ENCODE results near the gene HOXA10.

The HOXA10 gene

DNA sequence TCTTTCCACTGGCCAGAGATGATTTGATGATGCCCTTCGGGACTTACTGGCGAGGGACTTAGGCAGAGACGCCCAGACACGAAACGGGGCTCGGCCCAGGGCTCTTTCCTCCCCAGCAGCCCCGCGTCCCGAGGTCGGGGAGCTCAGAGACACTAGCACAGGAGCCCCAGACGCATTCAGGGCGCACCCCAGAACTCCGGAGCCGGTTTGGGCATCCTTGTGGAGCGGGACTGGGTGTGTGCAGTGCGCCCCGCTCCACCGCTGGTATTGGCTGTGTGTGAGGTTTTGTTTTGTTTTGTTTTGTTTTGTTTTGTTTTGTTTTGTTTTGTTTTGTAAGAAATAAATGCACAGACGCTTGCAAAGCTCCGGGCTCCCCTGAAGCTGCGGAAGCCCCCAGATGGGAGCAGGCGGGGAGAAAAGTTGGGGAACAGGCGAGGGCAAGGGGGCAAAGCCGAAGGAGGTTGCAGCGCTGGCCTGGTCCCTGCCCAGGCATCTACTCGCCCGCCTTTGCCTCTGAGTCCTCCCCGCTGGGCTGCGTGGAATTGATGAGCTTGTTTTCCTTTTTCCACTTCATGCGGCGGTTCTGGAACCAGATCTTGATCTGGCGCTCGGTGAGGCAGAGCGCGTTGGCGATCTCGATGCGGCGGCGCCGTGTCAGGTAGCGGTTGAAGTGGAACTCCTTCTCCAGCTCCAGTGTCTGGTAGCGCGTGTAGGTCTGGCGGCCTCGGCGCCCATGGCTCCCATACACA is 28.8 kb downstream of the HOXA10 start:
- no peak for DNase-seq (ENCODE audit: low read depth in 2 of 2)

DNA sequence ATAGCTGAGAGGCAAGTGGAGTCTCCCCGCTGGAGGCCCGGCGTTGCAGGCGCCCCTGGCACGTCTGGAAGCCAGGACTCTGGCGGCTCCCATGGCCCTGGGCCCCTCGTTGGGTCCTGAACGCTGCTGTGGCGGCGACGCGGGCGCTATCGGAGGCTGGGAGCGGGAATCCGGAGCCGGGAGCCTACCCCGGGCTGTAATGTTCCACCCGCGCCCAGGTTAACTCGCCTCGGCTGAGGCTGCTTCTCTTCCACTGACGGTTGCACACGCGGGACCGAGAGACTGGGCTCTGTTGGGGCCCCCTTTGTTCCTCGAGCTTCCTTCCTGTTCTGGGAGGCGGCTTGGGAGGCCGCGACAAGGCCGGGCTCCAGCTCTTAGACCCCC is 29.3 kb downstream of the HOXA10 start:
- DNase-seq (ENCODE audit: low read depth in 2 of 2), result no peak

DNA sequence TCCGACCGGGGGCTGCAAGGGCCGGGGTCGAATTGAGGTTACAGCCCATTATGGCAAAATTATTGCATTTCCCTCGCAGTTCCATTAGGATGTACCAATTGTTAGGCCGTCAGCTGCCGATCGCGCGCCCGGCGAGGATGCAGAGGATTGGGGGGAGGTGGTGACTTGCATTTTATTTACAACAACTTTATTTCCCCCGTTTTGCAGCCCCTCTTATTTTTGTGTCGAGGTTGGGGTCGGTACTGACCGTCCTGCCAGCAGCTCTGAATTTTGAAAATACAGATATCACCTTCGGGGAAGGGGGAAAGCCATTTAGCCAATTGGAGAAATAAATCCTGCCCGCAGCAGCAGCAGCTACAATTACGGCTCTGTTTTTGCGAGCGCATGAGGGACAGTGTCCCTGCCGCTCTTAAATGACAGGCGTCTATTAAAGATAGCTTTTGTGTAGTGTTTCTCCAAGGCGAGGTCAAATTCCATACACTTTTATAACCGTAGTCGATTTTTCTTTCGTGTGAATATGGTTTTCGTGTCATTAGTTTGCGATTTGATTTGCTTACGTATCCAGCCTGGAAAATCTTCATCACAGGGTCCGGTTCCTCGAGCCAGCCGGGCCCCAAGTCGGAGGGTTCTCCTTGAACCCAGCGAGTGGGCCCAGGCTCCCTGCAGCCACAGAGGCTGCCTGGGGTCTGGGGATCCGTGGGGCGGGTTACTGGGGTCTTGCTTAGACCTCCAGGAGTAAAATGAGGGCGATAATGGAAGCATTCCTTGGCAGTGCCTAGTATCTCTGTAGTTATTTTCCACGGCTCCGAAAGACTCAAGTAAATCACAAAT is 30.0 kb downstream of the HOXA10 start:
- no peak for DNase-seq (ENCODE audit: low read depth in 2 of 2)

DNA sequence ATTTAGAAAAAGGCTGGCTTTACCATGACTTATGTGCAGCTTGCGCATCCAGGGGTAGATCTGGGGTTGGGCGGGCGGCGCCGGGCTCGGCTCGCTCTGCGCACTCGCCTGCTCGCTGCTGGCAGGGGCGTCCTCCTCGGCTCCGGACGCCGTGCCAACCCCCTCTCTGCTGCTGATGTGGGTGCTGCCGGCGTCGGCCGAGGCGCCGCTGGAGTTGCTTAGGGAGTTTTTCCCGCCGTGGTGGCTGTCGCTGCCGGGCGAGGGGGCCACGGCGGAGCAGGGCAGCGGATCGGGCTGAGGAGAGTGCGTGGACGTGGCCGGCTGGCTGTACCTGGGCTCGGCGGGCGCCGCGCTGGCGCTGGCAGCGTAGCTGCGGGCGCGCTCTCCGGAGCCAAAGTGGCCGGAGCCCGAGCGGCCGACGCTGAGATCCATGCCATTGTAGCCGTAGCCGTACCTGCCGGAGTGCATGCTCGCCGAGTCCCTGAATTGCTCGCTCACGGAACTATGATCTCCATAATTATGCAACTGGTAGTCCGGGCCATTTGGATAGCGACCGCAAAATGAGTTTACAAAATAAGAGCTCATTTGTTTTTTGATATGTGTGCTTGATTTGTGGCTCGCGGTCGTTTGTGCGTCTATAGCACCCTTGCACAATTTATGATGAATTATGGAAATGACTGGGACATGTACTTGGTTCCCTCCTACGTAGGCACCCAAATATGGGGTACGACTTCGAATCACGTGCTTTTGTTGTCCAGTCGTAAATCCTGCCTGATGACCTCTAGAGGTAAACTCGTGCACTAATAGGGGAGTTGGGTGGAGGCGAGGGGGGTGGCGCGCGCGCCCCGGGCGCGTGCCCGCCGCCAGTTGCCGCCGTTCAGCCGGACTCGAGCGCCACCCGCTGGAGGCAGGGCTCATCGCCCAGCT is 30.8 kb downstream of the HOXA10 start, which contains the start of gene HOXA5:
TSS of gene HOXA5 (minus strand) at position 659 of the 927 bp plus-strand sequence. CDS start at position 585, 74 bp downstream.
- no peak for DNase-seq (ENCODE audit: low read depth in 2 of 2)

DNA sequence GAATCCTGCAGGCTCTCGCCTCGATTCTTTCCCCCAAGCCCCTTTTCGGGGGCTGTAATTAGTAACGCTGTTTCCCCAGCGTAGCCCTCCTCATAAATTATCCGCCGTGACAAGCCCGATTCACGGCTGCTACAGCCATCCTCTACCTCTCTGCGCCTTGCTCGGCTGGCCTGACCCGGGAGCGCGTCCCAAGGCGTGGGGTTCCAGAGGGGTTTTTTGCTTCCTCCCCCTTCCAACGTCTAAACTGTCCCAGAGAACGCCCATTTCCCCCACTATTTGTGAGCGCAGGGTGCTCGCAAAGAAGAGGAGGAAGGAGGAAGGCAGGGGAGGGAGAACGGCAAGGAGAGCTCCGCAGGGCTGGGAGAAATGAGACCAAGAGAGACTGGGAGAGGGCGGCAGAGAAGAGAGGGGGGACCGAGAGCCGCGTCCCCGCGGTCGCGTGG is 31.5 kb downstream of the HOXA10 start:
- no peak for DNase-seq (ENCODE audit: low read depth in 2 of 2)

DNA sequence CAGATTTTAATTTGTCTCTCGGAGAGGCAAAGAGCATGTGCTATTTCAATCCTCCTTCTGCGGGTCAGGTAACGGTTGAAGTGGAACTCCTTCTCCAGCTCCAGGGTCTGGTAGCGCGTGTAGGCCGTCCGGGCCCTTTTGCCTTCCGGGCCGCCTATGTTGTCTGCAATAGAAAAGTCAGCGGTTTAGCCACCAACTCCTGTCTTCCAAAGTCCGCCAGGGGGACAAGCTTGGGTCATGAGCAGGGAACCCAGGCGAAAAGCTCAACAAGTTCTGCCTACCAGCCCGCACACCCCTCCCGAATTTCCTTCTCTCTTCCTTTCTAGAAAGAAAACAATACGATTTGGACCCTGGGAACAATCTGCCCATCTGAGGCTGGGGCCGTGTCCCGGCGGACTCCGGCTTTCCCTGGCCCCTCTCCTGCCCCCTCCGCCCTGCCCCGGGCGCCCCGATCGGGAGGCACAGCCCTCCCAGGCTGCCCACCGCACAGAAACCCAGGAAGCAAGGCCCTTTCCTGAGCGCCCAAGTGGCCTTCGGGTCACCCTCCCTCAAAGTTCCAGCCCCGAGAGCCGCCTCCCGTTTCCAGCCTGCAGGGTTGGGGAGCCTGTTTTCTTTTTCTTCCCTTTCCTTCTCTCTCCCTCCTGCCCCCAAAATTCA is 32.1 kb downstream of the HOXA10 start:
- DNase-seq (ENCODE audit: low read depth in 2 of 2), result no peak

DNA sequence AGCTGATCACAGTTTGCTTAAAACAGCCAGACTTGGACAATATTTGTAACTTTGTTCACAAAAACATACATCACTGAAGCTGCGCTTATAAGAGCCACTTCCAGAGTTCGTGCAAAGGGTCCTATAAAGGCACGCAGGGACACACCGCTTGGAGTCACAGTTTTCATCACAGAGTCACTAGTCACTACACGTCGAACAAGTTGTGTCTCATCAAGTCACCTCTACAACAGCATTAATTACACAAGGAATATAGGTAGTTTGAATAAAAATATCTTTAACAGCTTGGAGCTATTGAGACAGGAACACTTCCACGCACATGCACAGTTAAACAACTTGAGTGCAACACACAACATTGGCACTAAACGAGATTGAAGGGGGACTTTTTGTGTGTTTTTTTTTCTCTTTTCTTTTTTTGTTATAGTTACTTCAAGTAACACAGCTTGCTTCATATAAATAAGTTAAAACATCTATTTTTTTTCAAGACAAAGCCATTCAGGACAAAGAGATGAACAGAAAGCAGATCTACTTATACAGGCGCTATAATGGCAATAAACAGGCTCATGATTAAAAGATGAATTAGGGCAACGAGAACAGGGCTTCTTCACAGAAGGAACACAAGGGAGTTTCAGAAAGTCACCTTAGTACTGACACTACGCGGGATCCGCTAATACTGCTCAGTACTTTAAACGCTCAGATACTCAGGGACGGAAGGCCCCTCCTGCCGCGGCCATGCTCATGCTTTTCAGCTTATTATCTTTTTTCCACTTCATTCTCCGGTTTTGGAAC is 32.8 kb downstream of the HOXA10 start:
- DNase-seq (ENCODE audit: low read depth in 2 of 2), result no peak

DNA sequence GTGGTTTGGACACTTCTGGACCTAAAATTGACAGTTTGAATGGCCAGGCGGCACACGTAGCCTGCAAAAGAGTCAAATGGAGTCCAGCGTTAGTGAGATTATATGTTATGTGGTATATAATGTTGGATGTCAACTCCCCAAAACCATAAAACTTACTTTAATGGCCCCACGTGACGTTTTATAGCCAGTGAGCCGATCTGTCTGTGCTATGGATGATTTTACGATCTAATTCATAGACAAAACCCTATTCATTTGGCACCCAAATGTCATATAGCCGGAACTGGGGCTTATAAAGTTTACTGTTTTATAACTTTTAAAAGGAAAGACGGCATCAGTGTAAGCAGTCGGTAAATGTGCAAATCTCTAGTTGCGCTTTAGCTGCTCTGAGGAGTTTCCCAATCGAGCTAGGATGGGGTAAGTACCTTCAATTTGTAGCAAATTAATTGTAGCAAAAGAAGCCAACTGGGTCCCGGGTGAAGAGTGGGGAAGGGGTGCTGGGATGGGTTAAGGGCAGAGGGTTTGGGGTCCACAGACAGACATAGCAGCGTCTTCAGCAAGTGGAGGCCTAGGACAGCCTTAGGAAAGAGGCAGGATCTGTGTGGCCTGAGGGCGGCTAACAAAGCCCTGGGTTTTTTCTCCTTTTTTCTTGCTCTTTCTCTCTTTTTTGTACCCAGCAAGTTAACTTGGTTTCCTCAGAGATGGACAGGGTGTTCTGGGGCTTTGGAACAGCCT is 33.8 kb downstream of the HOXA10 start:
- DNase-seq (ENCODE audit: low read depth in 2 of 2), result no peak

DNA sequence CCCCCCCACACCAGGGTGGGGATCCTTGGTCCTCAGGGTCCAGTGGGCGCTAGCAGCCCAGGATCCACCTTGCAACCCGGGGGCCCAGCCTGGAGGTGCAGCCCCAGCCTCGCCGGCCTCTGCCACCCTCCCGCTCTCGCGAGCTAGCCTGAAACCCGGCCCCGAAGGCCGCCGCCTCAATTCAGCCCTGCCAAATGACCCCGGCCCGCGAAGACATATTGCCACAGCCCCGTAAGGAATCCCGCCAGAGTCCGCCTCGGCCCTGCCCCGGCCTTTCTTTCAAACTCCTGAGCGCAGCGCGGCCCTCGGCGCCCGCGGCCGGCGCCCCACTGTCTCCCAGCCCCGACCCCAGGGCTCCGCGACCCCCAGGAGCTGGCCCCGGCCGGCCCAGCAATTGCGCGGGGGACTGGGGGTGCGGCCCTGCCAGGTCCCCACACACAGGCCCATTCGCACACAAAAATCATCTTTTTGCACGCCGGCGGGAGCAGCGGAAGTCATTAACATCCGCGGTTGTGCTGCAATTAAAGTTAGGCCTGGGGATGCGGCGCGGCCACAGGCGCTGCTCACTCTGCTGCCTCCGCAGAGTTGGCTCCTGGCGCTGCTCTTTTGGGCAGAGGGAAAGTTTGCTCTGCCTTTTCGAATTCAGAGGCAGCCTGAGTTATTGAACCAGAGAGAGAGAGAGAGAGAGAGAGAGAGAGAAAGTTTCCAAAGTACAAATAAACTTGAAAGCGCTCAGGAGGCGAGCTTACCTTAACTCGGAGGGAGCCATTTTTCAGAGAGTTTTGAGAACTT is 34.6 kb downstream of the HOXA10 start:
- DNase-seq (ENCODE audit: low read depth in 2 of 2), result no peak

DNA sequence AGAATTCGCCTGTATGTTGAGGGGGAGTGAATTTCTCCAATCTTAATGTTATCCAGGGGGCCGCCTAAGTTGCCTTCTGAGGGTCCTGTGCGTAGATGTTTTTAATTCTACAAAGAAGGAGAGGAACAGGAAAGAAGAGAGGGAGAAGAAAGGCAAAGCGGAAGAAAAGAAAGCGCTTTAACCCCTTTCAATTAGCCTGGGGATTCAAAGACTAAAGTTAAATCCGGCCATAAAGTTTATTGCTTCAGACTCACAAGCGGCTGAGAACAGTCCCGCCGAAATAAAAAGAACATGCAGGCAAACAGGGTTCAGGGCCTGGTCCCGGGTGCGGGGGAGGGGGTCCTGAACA is 35.2 kb downstream of the HOXA10 start:
- DNase-seq (ENCODE audit: low read depth in 2 of 2), result no peak

DNA sequence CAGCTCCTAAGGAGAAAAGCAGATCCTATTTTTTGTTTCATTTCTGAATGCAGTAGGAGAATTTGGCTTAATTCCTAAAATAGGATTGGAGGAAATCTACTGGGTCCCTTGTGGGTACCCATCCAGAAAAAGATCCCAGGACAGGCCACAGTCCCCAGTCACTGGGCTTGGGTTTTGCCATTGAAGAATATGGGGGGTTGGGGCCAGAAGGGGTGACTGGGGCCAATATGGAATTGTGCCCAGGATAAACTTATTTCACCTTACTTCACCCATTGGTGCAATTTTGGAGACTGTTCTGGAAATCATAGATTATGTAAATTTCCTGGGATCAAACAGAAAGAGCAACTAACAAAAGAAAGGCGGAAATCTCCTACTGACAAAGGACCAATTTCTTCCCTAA is 35.6 kb downstream of the HOXA10 start:
- DNase-seq (ENCODE audit: low read depth in 2 of 2), result no peak

DNA sequence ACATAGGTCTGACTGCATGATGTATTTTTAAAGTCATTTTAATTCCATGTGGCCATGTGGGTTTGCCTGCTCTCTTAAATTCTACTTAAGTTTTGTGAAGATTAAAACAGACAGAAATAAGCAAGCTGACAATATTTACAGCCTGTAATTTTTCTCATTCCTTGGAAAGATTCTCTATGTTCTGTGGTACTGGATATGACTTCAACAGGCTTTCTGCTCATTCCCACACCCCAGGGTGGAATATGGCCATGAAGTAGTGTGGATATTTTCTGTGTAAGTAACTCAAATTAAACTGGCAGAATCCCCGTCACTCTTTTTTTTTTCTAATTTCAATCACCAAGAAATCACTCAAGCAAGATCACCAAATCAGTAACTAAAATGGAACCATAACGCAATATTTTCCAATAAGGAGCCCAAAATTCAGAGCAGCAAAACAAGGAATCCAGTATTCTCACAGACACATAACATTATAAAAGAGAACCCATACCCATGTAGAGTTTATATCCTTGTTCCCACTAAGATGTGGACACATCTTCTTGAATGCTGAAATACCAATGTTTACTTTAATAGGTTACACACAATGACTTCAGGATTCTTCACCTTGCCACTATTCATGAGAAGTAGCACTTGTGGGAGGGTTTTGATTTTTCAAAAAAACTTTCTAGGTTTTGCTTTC is 36.3 kb downstream of the HOXA10 start:
- no peak for DNase-seq (ENCODE audit: low read depth in 2 of 2)

DNA sequence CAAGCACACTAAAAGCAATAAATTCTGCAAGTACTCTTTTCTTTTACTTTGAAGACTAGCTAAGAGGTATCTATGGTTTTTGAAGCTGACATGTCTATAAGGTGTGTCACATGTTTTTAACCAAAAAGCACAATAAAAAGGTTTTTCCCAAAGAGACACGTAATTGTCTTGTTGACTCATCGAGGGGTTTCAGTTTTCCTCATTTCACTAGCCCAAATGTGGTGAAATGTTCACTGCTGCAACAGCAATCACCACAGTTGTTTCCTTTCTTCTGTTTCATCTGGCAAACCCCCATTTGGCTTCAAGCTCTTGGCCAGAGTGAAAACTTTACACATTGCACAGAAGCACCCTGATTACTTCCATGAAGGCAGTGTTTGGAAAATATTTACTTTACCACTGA is 39.7 kb downstream of the HOXA10 start:
- no peak for DNase-seq (ENCODE audit: low read depth in 2 of 2)

DNA sequence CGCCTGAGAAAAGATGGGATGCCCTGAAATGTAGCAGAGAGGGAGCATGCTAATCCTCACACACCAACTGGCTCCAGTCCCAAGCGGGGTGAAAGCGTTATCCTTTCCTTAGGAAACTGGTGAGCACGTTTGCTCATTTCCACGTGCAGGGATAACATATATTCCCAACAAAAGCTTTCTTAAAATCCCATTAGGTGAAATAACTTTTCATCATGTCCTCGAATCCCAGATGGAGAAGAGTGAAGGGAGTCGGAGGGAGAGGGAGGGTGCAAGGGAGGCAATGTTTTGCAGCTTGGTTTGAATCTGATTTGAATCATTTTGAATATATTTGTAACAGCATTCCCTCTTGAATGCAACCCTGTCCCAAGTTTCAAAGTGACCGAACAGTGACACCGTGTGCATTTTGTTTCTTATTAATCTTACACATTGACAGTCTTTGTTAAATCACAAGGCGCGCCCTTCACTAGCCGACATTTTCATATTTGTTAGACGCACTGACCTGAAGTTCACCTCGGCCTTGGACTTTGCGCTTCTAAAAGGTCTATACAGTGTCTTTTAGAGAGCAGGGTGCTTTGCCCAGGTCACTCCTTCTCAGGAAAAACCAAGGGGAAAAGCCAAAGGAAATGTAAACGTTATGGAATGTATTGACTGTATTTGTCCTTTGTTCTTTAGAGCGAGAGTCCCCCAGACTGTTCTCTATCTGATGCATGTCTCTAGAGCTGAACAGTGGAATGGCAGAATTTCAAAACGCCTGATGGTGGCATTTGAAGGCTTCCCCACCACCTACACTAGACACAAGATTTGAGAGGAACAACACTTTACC is 40.5 kb downstream of the HOXA10 start:
- DNase-seq (ENCODE audit: low read depth in 2 of 2), result no peak

DNA sequence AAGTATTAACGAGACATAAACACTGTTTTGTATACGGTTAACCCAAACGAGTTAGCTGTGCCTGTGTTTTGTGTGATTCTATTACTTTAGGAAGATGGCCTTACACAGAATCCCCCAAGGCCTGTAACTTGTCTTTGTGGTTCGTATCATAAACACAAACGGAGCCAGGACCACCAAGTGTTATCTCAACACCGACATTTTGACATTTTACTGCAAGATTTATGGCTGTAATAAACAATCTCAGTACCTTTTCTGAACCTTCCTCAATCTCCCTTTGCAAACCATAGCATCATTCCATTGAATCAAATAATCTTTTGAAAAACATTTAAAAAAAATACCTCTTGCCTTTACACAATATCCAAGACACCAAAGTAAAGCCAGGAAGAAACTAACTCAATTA is 41.1 kb downstream of the HOXA10 start:
- no peak for DNase-seq (ENCODE audit: low read depth in 2 of 2)

DNA sequence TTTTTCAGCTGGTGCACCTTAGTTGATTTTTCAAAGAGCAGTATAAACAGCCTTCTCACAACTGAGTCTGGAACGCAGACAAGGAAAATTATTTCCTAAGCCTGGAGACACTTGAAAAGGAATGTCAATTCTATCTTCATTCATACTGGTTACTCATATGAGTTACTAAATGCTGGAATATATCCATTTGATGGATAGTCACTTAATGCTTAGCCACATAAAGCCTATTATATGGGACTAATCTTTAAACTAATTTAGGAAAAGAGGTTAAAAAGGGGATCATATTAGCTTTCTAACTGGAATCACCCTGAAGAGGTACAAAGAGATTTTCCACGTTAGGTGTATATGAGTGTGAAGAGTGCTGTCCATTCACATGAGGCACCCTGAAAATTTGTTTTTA is 41.9 kb downstream of the HOXA10 start:
- no peak for DNase-seq (ENCODE audit: low read depth in 2 of 2)

DNA sequence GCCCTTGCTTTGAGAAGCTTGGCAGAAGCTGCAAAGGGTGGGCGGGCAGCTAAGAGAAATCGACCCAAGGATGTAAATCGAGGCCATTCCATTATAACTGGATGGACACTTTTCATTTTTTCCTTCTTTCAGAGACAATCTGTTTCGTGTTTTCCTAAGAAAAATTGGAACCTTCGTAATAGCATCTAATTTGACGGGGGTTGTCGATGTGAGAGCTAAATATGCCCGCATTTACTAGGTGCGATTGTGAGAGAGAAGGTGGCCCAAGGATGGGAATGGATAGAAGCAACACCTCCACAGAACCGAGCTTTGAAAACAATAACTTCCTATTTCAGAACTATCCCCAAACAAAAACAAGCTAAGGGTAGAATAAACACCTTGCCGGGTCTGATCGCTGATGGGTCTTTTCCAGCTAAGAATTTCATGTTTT is 42.7 kb downstream of the HOXA10 start:
- DNase-seq (ENCODE audit: low read depth in 2 of 2), result no peak
